Heart left ventricle (tissue), 13 donors: ENCODE results near the gene CFAP77.

Source experiments
- POLR2A ChIP-seq, 2 donors: fragments of 450-650 bp; IDR thresholded peaks; one replicate each; pipeline ENCODE4 v1.6.1; 2017; ENCODE audit warnings: antibody characterized with exemption in 2 of 2, mild to moderate bottlenecking in 2 of 2, moderate library complexity in 2 of 2
- TF ChIP-seq, protein P1 (sequence below), 12 donors: fragments of 200-600 bp; sonication (generic) in 4 of 12; IDR thresholded peaks; one replicate each; pipeline versions ENCODE4 v1.5.0 to v1.8.0; 2018 to 2022; ENCODE audit warnings: antibody characterized with exemption in 12 of 12, mild to moderate bottlenecking in 5 of 12
- donor health status: ischemic (EF 13 %, LVEDD 7.1; RV severe dilation, severe dysfunction).
- donor health status: DM: no; HTN: yes; CAD: no.
- donor health status: DM: no; HTN: no; CAD: no.
- donor health status: ischemic (EF 25% LVEDD 6.9; RV normal size, moderate dysfunction).
- donor health status: ischemic (EF 25% LVEDD 5.7; RV mildly dilated, moderate dysfunction).
- donor health status: ischemic (EF 35%, LVEDD 5.7; RV mildly dilated, moderate dysfunction).
- donor health status: nonischemic (EF 11% LVEDD 7.7; RV severe dilation, severe dysfunction).
- donor health status: DM: yes; HTN: yes; CAD: no.
- donor health status: PGD.
- donor health status: ischemic (EF 29% LVEDD 5.4; RV normal size, mild dysfunction).
- donor health status: nonischemic (EF 23%, LVEDD 6.1; RV moderate dilation, normal function).

DNA sequence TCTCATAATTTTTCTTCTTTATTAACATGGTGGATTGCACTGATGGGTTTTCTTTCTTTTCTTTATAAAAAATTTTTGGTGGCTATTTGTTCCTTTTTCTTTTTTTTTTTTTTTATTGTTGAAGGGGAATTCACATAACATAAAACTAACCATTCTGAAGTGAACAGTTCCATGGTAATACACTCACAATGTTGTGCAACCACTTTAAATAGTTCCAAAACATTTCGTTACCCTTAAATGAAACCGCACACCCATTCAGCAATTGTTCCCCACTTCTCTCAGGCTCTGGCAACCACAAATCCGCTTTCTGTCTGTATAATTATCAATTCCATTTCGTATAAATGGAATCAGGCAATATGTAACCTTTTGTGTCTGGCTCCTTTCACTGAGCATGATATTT is 43.5 kb upstream of the CFAP77 start:
- no peak for TF ChIP-seq POLR2A (IDR thresholded peaks at IDR 0.05)
- TF ChIP-seq, protein P1, sequence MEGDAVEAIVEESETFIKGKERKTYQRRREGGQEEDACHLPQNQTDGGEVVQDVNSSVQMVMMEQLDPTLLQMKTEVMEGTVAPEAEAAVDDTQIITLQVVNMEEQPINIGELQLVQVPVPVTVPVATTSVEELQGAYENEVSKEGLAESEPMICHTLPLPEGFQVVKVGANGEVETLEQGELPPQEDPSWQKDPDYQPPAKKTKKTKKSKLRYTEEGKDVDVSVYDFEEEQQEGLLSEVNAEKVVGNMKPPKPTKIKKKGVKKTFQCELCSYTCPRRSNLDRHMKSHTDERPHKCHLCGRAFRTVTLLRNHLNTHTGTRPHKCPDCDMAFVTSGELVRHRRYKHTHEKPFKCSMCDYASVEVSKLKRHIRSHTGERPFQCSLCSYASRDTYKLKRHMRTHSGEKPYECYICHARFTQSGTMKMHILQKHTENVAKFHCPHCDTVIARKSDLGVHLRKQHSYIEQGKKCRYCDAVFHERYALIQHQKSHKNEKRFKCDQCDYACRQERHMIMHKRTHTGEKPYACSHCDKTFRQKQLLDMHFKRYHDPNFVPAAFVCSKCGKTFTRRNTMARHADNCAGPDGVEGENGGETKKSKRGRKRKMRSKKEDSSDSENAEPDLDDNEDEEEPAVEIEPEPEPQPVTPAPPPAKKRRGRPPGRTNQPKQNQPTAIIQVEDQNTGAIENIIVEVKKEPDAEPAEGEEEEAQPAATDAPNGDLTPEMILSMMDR (IDR thresholded peaks at IDR 0.05) = no peak
